BJ (cell line): ENCODE measurements around the gene ANAPC7. TPM values are rescaled to one million over a fixed set of nuclear protein-coding genes. Genes with fewer than 3 reads are reported as not detected.

Source experiments
- CTCF ChIA-PET: fragments of 350-600 bp; formaldehyde crosslinking; extraction: SDS; loops from one replicate; lab custom pipeline; 2021; ENCODE audit warnings: antibody characterized with exemption, inconsistent platforms; lab: Yijun Ruan, JAX
- POLR2A ChIA-PET: fragments of 300-600 bp; sonication (Branson Sonifier 250); formaldehyde crosslinking; extraction: SDS; loops from one replicate; lab custom pipeline; 2021; ENCODE audit warnings: antibody characterized with exemption; lab: Charles Lee
- DNase-seq: peaks from one replicate; pipeline ENCODE4 v3.0.0-alpha.2; 2011; ENCODE audit warnings: low read depth
- H3K27me3 ChIP-seq: 2 replicates; pipeline ENCODE4 v1.6.0; 2011; ENCODE audit warnings: low read length; ENCODE audit not compliant: control insufficient read depth, insufficient read depth
- H3K36me3 ChIP-seq: 2 replicates; pipeline ENCODE4 v1.5.1; 2011; ENCODE audit warnings: low read length; ENCODE audit not compliant: control insufficient read depth, insufficient read depth
- H3K4me3 ChIP-seq: 2 replicates; pipeline ENCODE4 v1.5.1; 2011; ENCODE audit warnings: low read depth, mild to moderate bottlenecking, control low read depth, low read length
- polyA plus RNA-seq: library from polyadenylated mRNA; depleted of rRNA; stranded (reverse); fragments of >200 nt; gene quantifications from 2 replicates; pipeline ENCODE4 v1.2.3, GENCODE V29; 2011
- TF ChIP-seq, protein P1 (sequence below): IDR thresholded peaks from 2 replicates; pipeline ENCODE4 v1.5.1; 2011; ENCODE audit warnings: low read depth, mild to moderate bottlenecking, control low read depth, inconsistent platforms, low read length, moderate library complexity; ENCODE audit not compliant: insufficient read depth

ANAPC7 gene
- polyA plus RNA-seq, 1 experiment: 32.6 TPM

DNA sequence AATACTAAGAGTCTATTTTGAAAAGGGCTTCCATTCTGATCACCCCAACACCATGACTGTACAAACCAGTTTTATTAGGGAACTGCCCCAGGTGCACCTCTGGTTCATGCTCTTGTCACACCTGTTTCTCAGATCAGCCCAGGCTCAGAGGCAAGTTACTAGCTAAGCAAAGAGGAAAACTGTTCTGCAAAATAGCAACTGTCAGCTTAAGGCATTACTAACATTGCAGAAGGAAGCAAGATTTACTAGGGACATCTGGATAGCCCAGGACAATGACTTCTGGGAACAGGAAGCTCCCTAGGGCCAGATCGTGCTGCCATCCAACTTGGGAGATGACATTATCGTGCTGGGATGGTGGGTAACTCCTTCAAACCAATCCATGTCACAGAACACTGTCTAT is 30.1 kb downstream of the ANAPC7 start:
- ChIA-PET CTCF (interaction anchor here (0.6 to 4.6 kb wide), 4 partner anchors 10 to 20 kb away, joined by 3 to 15 read pairs (median 4); no protein-coding TSS in a partner anchor), POLR2A (no interaction called here)
- Histone ChIP-seq H3K4me3 (no peak overlapping the region), H3K36me3 (peaks cover 17% of the 10 kb centered on the region), H3K27me3 (no peaks in the 10 kb centered on the region)
- TF ChIP-seq, protein P1, sequence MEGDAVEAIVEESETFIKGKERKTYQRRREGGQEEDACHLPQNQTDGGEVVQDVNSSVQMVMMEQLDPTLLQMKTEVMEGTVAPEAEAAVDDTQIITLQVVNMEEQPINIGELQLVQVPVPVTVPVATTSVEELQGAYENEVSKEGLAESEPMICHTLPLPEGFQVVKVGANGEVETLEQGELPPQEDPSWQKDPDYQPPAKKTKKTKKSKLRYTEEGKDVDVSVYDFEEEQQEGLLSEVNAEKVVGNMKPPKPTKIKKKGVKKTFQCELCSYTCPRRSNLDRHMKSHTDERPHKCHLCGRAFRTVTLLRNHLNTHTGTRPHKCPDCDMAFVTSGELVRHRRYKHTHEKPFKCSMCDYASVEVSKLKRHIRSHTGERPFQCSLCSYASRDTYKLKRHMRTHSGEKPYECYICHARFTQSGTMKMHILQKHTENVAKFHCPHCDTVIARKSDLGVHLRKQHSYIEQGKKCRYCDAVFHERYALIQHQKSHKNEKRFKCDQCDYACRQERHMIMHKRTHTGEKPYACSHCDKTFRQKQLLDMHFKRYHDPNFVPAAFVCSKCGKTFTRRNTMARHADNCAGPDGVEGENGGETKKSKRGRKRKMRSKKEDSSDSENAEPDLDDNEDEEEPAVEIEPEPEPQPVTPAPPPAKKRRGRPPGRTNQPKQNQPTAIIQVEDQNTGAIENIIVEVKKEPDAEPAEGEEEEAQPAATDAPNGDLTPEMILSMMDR: no peak
- DNase-seq: no peak

DNA sequence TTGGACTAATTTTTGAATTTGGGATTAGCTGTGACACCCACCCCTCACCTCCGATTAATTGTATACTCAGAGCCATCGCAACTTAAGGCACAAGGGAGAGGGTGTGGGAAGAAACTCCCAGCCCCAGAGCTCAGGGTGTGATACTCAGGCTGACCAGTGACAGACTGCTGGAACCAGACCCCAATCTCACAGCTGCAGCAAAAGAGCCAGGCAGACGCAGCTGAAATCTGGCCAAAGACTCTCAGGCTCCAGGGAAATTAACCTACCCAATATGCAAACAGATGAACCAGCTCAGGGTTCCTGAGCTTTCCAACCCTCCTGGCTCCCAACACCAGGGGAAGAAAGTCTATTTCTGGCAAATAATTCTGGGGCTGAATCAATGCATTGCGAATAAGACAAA is 30.5 kb downstream of the ANAPC7 start:
- Histone ChIP-seq H3K36me3 (peaks cover 17% of the 10 kb centered on the region), H3K27me3 (no peaks in the 10 kb centered on the region), H3K4me3 (no peak overlapping the region)
- DNase-seq: no peak
- CTCF ChIA-PET: interaction anchor here (0.6 to 4.6 kb wide), 4 partner anchors 9 to 20 kb away, joined by 3 to 15 read pairs (median 4); no protein-coding TSS in a partner anchor
- TF ChIP-seq, protein P1: no peak
- POLR2A ChIA-PET: no interaction called here

DNA sequence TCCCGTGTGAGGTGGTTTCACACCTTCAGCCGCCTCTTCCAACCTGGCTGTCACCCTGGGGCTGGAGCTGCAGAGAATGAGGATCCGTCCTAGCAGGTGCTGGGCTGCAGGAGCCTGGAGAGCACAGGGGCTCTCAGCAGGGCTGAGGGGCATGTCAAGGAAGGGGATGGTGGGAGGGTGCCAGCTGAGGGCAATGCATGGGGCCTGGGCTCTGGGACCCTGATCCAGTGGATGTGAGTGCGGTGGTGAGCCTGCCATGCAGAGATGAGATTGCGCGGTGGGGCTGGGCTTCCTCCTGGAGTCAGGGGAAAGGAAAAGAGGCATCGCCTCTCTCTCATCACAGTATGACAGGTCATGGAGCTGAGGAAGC is 31.5 kb downstream of the ANAPC7 start:
- no peak for DNase-seq
- H3K36me3 ChIP-seq: peaks cover 13% of the 10 kb centered on the region
- CTCF ChIA-PET: interaction anchor here (4.6 kb wide), 1 partner anchor 14 kb away, joined by 15 read pairs; no protein-coding TSS in a partner anchor
- TF ChIP-seq, protein P1: no peak
- no peak overlapping the region for H3K4me3 ChIP-seq
- POLR2A ChIA-PET: no interaction called here
- no peaks in the 10 kb centered on the region for H3K27me3 ChIP-seq

DNA sequence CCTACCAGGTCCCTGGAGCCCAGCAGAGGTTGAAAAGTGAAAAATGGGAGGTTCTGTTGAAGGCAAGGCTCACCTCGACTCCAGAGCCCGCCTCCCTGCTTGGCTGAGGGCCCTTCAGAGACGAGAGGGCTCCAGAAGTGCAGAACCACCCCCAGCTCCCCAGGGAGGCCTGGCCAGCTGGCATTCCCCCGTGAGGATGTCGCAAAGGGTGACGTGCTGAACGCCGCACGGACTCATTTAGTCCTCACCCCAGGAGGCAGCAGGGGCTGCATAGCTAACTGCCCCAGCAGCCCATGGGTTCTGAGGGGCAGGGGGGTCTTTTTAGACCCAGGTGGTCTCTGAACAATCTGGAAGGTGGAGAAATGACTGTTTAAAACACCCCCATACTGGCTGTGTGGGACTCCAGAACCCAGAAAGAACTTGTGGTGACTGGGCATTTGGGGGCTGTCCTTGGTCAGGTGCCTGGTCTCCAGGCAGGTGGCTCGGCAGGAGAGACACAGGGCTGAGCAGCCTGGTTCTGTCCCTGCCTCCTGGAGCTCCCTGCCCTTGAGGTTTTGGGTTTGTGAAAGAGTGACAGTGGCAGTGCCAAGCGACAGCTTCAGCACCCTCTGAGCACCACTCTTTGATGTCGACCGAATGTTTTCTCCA is 32.0 kb downstream of the ANAPC7 start:
- ChIA-PET CTCF (interaction anchor here (1.2 kb wide), 1 partner anchor 13 kb away, joined by 4 read pairs; no protein-coding TSS in a partner anchor), POLR2A (no interaction called here)
- peaks cover 13% of the 10 kb centered on the region for H3K36me3 ChIP-seq

DNA sequence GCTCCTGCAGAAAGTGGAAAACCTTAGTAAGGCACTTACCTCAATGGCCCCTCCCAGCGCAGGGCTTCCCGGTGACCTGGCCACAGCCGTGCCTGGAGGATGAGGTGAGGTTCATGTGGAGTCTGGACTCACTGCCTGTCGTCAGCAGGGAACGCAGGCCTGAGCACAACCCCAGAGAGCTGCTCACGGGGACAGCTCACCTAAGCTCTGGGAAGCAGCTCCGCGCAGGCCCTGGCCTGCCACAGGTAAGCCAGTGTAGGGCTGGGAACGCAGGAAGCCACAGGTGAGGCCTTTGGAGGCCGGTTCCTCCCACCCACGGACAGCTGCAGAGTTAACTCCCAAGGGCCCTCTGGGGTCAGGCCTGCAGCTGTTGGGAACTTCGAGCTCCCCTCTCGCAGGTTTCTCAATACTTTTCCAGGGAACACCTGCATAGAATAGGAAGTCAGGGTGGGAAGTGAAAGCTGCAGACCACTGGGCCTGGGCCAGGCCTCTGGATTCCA is 32.7 kb downstream of the ANAPC7 start:
- H3K36me3 ChIP-seq: peaks cover 13% of the 10 kb centered on the region
- TF ChIP-seq, protein P1: no peak
- ChIA-PET POLR2A (no interaction called here), CTCF (interaction anchor here (1.2 kb wide), 1 partner anchor 13 kb away, joined by 4 read pairs; no protein-coding TSS in a partner anchor)
- no peak for DNase-seq
- no peak overlapping the region for H3K4me3 ChIP-seq
- no peaks in the 10 kb centered on the region for H3K27me3 ChIP-seq

More for the DNA sequence above, 32.0 kb downstream of the ANAPC7 start:
- Histone ChIP-seq H3K4me3 (no peak overlapping the region), H3K27me3 (no peaks in the 10 kb centered on the region)
- no peak for DNase-seq
- TF ChIP-seq, protein P1: no peak
